ENCODE data around the gene SPTAN1.

Gene SPTAN1

GRCh38 chr9:128521956-128522355, 30.4 kb upstream of the SPTAN1 start:
- TF ChIP-seq CTCF (IDR thresholded peaks at IDR 0.05; ENCODE audit: low read depth, low read length), result no peak
- no peak overlapping the region for H3K4me3 ChIP-seq (replicated peaks in 1 of 2; ENCODE audit: low read depth in 2 of 2, low read length in 2 of 2)
- no peak for DNase-seq (ENCODE audit: low read depth in 2 of 2)

GRCh38 chr9:128523199-128523925, 29.0 kb upstream of the SPTAN1 start:
- DNase-seq (ENCODE audit: low read depth in 2 of 2), result peak; percentile 46 to 67
- no peak overlapping the region for H3K4me3 ChIP-seq (replicated peaks in 1 of 2; ENCODE audit: low read depth in 2 of 2, low read length in 2 of 2)
- TF ChIP-seq CTCF (IDR thresholded peaks at IDR 0.05; ENCODE audit: low read depth, low read length), result no peak

GRCh38 chr9:128526720-128527119, 25.7 kb upstream of the SPTAN1 start:
- DNase-seq (ENCODE audit: low read depth in 2 of 2), result no peak
- H3K4me3 ChIP-seq (replicated peaks in 1 of 2; ENCODE audit: low read depth in 2 of 2, low read length in 2 of 2), result no peak overlapping the region

GRCh38 chr9:128528445-128529160, 23.8 kb upstream of the SPTAN1 start:
- H3K4me3 ChIP-seq (replicated peaks in 1 of 2; ENCODE audit: low read depth in 2 of 2, low read length in 2 of 2), result no peak overlapping the region
- no peak for TF ChIP-seq CTCF (IDR thresholded peaks at IDR 0.05; ENCODE audit: low read depth, low read length)
- DNase-seq (ENCODE audit: low read depth in 2 of 2), result peak in 1 of 2 donors; percentile 47

More at GRCh38 chr9:128526720-128527119, 25.7 kb upstream of the SPTAN1 start:
- TF ChIP-seq CTCF (IDR thresholded peaks at IDR 0.05; ENCODE audit: low read depth, low read length), result no peak

- TF ChIP-seq CTCF (IDR thresholded peaks at IDR 0.05; ENCODE audit: low read depth, low read length), result no peak
- H3K4me3 ChIP-seq (replicated peaks in 1 of 2; ENCODE audit: low read depth in 2 of 2, low read length in 2 of 2), result no peak overlapping the region
- DNase-seq (ENCODE audit: low read depth in 2 of 2), result no peak
Observed at GRCh38 chr9:128529191-128529590, 23.2 kb upstream of the SPTAN1 start.

GRCh38 chr9:128532581-128532980, 19.8 kb upstream of the SPTAN1 start:
- DNase-seq (ENCODE audit: low read depth in 2 of 2), result no peak
- H3K4me3 ChIP-seq (replicated peaks in 1 of 2; ENCODE audit: low read depth in 2 of 2, low read length in 2 of 2), result no peak overlapping the region
- no peak for TF ChIP-seq CTCF (IDR thresholded peaks at IDR 0.05; ENCODE audit: low read depth, low read length)

Measured in cardiac fibroblast (primary cell).